B cell (primary cell): ENCODE measurements around the gene NHSL1.

Experiments
- CTCF ChIP-seq: fragments of 200-600 bp; IDR thresholded peaks from one replicate; pipeline ENCODE4 v1.8.0; 2022; ENCODE audit warnings: antibody characterized with exemption, mild to moderate bottlenecking
- EZH2 ChIP-seq: IDR thresholded peaks from 2 replicates; pipeline ENCODE4 v1.6.1; 2012; ENCODE audit warnings: borderline replicate concordance, low read depth, mild to moderate bottlenecking, moderate library complexity, low read length; ENCODE audit not compliant: insufficient read depth, poor library complexity, severe bottlenecking

GRCh38 chr6:138484018-138484731 is 15.1 kb downstream of the NHSL1 start:
- TF ChIP-seq CTCF (no peak), EZH2 (no peak)
